ENCODE results near the gene KIRREL1.

Gene KIRREL1

DNA sequence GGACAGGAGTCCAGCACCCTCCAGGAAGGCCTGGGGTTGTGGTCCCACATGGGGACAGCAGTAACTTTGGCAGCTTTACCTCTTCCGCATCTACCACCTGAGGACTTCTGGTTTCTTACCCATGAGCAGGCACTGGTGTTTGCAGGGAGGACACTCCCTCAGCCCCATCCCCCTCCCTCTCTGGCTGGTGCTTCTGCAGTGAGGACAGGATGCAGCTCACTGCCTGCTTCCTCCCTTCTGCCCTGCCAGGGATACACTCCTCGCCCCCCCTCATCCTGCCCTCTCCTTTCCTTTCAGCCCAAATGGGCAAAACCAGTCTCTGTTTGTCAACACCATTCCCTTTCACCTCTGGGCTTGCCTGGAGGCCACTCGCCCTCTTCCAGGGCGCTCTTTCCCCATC lies 62.4 kb downstream of the KIRREL1 start:
- FAIRE-seq = no peak
- DNase-seq (ENCODE audit: extremely low spot score, insufficient read length, low read depth) = no peak

DNA sequence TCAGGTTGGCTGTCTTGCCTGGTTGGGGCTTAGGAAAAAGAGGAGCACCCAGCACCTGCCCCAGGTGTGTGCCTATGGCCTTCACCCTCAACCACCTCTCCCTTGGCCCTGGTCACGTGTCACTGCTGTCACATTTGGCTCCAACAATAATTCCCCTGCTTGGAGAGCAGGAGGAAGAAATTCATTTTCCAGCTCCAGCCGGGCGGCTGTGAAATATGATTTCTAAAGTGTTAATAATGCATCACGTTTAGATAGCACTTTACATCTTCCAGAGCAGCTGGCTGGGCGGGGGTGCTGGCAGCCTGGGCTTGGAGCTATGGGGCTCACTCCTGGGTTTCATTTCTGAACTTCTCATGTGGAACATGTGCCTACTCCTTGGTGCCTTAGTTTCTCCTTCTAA lies 63.1 kb downstream of the KIRREL1 start:
- FAIRE-seq (no peak), DNase-seq (ENCODE audit: extremely low spot score, insufficient read length, low read depth) (no peak)

DNA sequence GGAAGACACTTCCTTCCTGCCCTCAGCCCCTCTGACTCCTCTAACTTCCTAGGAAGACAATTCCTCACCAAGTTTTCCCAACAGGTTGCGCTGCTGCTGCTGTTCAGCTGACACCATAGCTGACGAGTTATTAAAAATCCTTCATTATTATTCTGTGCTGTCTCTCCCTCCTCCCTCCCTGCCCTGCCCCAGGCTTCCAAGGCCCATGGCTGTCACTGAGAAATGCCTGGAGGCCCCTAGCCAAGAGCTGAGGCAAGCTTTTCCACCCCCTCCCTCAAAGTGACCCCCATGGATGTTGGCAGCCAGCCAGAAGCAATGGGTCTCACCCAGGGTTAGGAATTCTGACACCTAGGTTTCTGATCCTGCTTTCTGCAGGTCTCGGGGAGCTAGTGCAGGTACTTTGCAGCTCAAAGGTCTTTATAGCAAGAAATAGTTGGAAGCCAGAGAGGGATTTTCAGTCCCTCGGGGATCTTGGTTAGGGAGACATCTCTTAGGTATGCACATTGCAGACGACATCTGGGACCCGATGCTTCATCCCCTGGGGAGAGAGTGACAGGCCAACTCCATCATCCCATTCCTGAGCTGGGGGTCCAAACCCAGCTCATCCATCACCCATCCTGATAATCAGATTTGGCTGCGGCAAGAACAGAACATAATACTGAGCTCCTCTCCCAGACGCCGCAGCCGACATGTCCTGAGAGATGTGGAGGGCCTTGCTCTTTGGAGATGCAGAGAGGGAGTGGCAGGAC lies 65.0 kb downstream of the KIRREL1 start:
- FAIRE-seq (no peak), DNase-seq (ENCODE audit: extremely low spot score, insufficient read length, low read depth) (no peak)

DNA sequence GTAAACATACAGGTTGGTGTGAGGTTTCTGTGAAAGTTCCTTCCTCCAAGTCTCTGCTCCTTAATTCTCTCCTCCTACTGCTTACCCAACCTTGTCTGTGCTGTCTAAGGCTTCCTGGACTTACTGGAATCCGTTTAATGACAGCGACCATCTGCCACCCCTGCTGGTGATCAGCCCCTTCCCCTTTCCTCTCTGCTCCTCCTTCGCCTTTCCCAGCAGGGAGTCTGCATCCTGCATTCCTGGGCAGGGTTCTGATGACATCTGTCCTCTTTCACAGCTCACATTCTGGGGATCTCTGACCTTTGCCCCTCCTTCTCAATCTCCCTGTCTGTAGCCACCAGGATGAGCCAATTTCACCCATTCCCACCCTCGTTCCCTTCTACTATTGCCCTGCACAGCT lies 66.5 kb downstream of the KIRREL1 start:
- DNase-seq (ENCODE audit: extremely low spot score, insufficient read length, low read depth) = no peak
- FAIRE-seq = no peak

DNA sequence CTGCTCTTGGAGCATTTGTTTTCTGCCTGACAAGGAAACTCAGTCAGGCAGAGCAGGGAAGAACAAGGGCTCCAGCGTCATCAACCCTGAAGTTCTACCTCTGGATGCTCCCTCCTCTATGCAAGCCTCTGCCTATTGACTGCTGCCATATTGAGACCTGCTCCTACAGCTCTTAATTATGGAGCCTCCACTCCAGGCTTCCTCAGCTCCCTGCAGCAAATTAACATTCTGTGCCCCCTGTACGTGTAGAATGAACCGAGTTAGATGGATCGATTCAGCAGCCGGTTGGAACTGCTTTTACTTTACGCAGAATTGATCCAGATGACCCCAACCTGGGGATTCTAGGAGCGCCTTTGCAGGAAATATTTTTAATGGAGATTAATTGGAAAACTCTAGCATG lies 68.7 kb downstream of the KIRREL1 start:
- DNase-seq (ENCODE audit: extremely low spot score, insufficient read length, low read depth) = no peak
- no peak for FAIRE-seq

DNA sequence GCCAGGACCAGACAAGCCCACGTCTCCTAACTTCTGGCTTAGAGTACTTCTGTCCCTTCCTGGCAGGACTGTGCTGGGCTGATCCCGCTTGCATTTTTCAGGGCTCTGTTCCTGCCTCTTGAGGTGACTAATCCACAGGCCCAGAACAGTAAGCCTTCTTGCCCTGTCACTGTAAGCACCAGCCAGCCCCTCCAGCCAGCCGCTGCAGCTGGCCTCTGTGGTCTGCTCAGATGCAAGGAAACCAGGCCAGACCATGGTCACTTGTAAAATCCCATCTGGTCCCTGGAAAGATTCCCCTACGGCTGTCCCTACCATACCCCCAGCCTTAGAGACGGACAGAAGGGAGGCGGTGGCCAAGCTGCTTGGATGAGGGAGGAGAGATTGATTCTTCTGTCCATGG lies 74.2 kb downstream of the KIRREL1 start:
- DNase-seq (ENCODE audit: extremely low spot score, insufficient read length, low read depth) (no peak), FAIRE-seq (no peak)

DNA sequence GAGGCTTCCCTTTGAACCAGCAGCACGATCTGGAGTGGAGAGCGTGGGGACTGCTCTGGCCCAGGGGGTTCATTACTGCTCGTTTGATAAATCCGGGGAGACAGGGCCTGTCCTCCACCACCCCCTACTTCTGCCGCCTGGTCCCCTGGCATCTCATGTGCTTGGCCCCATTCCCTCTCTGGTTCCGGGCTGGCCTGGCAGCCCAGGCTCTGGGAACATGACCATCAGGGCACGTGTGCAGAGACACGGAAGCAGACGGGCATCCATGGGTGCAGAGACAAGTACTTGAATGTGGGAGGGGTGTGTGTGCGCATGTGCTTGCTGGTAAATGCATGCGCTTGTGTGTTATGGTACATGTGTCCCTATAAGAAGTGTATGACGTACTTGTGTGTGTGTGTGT lies 75.5 kb downstream of the KIRREL1 start:
- no peak for DNase-seq (ENCODE audit: extremely low spot score, insufficient read length, low read depth)
- no peak for FAIRE-seq

DNA sequence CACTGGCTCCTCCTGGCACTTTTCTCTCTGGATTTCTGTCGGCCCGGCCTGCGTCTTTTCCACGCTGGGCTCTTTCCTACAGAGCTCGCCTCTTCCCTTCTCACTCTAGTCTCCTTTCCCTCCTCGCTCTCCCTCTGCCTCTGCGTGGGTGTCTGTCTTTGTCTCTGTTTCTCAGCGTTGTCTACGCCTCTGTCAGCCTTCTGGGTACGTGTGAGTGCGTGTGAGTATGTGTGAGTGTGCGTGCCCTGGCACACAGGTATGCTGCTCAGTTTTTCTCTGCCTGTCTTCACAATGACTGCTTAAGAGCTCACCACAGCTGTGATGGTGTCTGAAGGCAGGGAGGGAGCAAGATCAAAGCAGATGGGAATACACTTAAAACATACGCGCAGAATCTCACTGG lies 77.7 kb downstream of the KIRREL1 start:
- DNase-seq (ENCODE audit: extremely low spot score, insufficient read length, low read depth) = no peak
- no peak for FAIRE-seq

DNA sequence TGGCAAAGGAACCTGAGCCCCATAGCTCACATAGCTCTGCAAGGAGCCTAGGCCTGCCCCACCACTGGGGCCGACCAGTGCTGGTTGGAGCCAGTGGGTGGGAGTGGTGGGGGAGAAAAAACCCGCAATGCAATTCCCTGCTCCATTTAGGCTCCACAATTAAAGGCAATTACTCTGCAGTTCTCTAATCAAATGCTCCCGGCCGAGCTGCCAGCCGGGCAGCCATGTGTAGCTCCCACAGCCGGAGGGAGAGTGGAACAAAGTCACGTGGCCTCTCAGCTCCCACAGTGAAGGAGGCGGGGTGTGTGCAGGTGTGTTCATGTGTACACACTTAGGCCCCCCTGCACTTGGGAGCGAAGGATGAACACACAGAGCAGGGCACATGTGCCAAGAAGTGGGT lies 81.6 kb downstream of the KIRREL1 start:
- no peak for DNase-seq (ENCODE audit: extremely low spot score, insufficient read length, low read depth)
- FAIRE-seq = no peak

DNA sequence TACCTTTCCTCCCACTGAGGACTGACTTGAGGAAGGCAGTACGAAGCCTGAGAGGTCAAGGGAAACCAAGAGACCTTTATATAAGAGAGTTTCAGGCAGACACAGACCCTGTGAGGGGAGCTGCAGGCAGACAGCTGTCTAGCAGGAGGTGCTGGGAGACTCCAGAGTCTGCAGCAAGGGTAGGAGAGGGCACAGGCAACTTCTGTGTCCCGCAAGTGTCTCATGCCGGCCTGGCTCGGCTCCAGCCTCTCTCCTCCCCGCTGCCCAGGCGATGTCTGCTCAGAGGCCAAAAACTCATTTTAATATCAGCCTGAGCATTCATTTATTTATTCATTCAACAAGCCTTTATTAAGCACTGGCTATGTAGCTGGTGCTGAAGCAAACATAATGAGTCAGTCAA lies 83.0 kb downstream of the KIRREL1 start:
- no peak for FAIRE-seq
- no peak for DNase-seq (ENCODE audit: extremely low spot score, insufficient read length, low read depth)

DNA sequence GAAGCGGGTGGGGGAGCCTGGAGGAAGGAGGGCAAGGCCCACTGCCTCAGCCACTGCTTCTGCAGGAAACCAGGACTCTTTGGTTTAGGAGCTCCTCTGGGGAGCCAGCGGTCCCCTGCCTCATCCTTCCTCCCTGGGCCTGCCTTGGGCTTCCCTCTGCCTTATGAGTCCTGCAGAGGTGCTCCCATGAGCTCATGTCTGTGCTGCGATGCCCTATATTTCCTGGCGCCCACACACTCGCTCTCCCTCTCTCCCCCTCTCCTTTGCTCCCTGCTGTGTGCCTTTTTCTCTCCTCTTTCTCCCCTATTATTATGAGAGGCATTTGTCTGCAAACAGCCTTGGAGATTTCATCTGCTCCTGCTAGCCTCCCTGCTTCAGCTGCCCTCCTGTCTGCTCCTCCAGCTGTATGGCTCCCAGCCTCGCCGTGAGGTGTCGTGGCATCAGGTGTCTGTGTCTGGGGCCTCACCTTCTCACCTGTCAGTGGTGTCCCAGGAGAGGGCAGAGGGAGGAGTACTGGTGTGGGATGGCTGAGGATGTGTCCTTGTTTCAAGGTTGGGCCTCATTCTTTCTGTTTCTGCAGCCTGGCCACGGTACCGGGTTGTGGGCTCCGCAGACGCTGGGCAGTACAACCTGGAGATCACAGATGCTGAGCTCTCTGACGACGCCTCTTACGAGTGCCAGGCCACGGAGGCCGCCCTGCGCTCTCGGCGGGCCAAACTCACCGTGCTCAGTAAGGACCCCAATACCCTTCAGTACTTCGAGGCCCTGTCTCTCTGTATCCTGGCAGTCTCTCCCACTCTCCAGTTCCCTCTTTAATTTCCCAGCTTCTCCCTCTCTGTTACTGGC lies 84.2 kb downstream of the KIRREL1 start:
- DNase-seq (ENCODE audit: extremely low spot score, insufficient read length, low read depth) = no peak
- FAIRE-seq = no peak

DNA sequence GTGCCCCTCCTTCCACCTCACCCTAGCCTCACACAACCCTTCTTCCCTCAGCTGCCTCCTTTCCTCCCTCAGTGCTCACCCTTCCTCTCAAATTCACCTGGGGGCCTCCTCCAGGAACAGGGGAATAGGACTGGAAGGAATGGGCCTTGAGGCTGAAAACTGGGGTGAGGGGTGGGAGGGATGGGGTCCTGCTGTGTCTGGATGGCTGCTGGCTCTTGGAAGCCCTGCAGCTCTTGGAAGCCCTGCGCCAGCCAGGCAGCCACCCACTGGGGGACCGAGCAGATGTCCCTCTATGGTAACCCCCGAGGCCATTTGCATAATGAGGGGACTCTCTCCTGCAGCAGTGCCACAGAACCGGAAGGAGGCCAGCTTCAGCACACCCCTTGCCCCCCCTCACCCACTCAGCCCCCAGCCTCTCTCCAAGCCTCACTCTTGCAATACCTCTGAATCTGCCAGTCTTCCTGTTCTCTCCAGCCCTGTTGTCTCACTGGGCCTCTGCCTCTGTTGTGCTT lies 85.2 kb downstream of the KIRREL1 start:
- DNase-seq (ENCODE audit: extremely low spot score, insufficient read length, low read depth) = no peak
- FAIRE-seq = no peak

DNA sequence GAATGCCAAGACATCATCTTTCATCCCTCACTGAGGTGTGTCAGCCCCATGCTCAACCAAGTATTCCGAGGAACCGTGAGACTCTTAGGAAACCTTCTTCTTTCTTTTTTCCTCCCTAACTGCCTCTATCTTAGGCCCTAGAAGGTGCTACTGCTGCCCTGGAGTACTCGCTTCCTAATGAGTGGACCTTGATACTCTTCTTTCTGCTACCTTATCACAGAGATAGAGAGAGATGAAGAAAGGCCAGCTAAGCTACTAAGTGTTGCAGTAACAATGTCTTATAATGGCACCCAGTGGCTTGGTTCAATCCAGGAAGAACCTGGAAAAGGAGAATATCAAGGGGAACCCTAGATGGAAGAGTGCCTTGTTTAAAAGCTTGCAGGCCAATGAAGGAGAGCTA lies 86.6 kb downstream of the KIRREL1 start:
- FAIRE-seq (no peak), DNase-seq (ENCODE audit: extremely low spot score, insufficient read length, low read depth) (no peak)

DNA sequence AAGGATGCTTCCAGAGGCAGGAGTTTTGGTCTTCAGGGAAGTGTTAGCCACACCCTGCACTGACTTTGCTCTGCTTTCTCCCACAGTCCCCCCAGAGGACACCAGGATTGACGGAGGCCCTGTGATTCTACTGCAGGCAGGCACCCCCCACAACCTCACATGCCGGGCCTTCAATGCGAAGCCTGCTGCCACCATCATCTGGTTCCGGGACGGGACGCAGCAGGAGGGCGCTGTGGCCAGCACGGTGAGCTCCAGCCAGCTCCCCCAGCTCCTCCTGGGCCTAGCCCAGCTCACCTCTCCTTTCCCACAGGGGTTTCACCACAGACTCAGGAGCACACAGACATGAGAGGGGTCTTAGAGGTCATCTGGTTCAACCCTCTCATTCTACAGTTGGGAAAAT lies 90.9 kb downstream of the KIRREL1 start:
- no peak for FAIRE-seq
- DNase-seq (ENCODE audit: extremely low spot score, insufficient read length, low read depth) = no peak

DNA sequence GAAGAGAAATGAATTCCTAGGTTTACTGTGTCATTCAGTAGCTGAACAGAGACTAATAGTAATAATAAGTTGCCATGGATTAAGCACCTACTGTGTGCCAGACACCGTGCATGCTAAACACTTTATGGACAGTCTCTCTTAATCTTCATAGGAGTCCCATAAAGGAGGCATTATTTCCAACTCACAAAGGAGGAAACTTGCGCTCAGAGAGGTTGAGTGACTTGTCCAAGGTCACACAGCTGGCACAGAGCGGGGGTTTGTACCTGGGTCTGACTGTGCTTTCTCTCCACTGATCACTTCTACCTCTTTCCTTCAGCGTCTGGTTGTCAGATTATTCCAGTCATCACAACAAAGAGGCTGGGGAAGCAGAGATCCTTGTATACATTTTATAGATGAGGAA lies 91.3 kb downstream of the KIRREL1 start:
- FAIRE-seq (no peak), DNase-seq (ENCODE audit: extremely low spot score, insufficient read length, low read depth) (no peak)

DNA sequence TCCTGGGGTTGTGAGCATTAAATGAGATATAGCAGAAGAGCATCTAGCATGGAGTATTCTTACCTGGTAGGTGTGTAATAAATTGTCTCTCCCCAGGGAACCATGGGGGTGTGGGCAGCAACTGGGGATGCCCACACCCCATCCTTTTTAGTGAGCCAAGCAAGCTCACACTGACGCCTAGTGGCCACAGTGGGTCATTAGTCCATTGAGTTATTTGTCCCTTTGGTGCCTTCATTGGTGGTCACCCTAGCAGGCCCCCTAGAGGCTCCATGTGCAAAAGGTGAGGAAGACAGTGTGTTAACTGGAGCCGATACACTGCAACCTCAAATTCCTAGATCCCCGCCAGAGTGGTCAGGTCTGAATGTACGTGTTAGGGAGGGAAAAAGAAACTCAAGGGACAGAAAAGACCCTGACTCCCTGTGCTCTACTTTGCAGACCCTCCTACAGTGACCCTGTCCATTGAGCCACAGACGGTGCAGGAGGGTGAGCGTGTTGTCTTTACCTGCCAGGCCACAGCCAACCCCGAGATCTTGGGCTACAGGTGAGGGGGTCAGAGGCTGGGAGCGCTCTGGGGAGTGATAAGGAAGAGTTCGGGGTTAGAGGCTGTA lies 94.0 kb downstream of the KIRREL1 start:
- FAIRE-seq (peak; percentile 62), DNase-seq (ENCODE audit: extremely low spot score, insufficient read length, low read depth) (peak; percentile 43)

DNA sequence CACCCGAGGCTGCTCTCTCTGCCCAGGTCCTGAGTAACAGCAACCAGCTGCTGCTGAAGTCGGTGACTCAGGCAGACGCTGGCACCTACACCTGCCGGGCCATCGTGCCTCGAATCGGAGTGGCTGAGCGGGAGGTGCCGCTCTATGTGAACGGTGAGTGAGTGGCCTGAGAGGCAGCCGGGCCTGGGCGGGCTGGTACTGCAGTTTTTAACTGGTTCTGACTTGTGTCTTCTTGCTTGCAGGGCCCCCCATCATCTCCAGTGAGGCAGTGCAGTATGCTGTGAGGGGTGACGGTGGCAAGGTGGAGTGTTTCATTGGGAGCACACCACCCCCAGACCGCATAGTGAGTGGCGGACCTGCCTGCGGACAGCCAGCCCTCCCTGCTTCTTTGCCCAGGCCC lies 96.0 kb downstream of the KIRREL1 start:
- DNase-seq (ENCODE audit: extremely low spot score, insufficient read length, low read depth) (no peak), FAIRE-seq (no peak)

DNA sequence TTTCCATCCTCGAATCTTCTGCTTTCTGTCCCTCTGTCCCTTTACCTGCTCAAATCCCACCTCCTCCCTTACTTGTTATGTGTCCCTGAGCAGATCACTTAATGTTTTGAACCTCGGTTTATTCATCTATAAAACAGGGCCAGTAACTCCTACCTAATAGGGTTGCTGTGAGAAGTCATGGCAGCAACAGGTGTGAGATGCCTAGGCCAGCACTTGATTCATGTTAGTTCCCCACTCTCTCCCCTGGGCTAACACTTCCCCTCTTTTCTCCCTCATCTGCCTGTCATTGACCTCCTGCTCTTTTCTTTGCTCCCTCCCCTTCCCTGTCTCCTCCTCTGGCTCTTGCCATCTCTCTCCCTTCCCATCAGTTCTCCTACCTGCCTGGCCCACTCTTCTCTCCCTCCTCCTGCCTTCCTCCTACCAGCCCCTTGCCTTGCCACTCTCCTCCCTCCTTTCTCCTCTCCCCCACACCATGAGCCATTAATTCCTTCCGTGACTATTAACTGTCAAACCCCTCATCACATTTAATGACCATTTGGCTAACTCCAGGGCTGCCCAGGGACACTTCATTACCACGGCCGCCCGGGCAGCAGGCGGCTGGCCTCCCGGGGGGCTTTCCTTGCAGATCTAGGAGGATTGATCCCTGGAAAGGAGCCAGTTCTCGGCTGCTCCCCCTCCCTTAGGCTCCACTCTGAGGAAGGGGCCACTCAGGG lies 96.6 kb downstream of the KIRREL1 start:
- no peak for FAIRE-seq
- no peak for DNase-seq (ENCODE audit: extremely low spot score, insufficient read length, low read depth)

DNA sequence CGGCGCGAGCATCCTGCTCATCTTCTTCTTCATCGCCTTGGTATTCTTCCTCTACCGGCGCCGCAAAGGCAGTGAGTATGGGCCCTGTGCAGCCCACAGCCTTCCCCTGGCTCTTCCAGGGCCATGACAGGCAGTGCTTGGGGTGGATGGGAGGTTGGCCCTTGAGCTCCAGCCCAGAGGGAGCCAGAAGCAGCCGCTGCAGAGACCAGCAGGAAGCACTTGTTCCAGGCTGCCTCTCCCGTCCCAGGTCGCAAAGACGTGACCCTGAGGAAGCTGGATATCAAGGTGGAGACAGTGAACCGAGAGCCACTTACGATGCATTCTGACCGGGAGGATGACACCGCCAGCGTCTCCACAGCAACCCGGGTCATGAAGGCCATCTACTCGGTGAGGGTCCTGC lies 99.9 kb downstream of the KIRREL1 start:
- FAIRE-seq (no peak), DNase-seq (ENCODE audit: extremely low spot score, insufficient read length, low read depth) (no peak)

DNA sequence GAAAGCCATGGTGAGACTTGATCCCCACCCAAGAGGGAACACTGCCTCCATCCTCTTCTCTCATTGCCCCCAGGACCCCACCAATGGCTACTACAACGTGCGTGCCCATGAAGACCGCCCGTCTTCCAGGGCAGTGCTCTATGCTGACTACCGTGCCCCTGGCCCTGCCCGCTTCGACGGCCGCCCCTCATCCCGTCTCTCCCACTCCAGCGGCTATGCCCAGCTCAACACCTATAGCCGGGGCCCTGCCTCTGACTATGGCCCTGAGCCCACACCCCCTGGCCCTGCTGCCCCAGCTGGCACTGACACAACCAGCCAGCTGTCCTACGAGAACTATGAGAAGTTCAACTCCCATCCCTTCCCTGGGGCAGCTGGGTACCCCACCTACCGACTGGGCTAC lies 101.1 kb downstream of the KIRREL1 start:
- FAIRE-seq (no peak), DNase-seq (ENCODE audit: extremely low spot score, insufficient read length, low read depth) (no peak)

Data from GM18507 (cell line).